Dendritic cell treated with granulocyte-macrophage colony-stimulating factor and Interleukin-4, amounts not matched to agents 40 ng/mL and 50 ng/mL, for 4 days (primary cell): Measurements from ENCODE around the gene ZNF652.
"Not testable (repeated sequence)": the region's sequence is repeated elsewhere in the genome, so short reads cannot be mapped to it uniquely, and the experiment has no call there.

Source experiments
- H3K27ac Mint-ChIP-seq: one replicate; pipeline ENCODE4 v1.8.0; 2022; ENCODE audit warnings: mild to moderate bottlenecking, mixed read lengths
- H3K27me3 Mint-ChIP-seq: one replicate; pipeline ENCODE4 v1.8.0; 2022; ENCODE audit warnings: mild to moderate bottlenecking, mixed read lengths
- H3K36me3 Mint-ChIP-seq: one replicate; pipeline ENCODE4 v1.8.0; 2022; ENCODE audit warnings: low read depth, mixed read lengths
- H3K4me1 Mint-ChIP-seq: one replicate; pipeline ENCODE4 v1.8.0; 2022; ENCODE audit warnings: low read depth, mixed read lengths
- H3K4me3 Mint-ChIP-seq: one replicate; pipeline ENCODE4 v1.8.0; 2022; ENCODE audit warnings: mild to moderate bottlenecking, moderate library complexity, mixed read lengths
- H3K9me3 Mint-ChIP-seq: one replicate; pipeline ENCODE4 v1.8.0; 2022; ENCODE audit warnings: mixed read lengths
- intact Hi-C: fragments of 100-400 bp; cut with micrococcal nuclease; formaldehyde crosslinking; loops from one replicate; pipeline ENCODE4 v1.15.0; 2022

The ZNF652 gene

GRCh38 chr17:49393491-49394255 is 31.6 kb upstream of the ZNF652 start:
- intact Hi-C loops: loop anchor here (1.0 to 2.0 kb wide), 2 partner anchors 78 to 213 kb away; no protein-coding TSS in a partner anchor
- no peaks in the 10 kb centered on the region for H3K27me3 Mint-ChIP-seq
- H3K4me1 Mint-ChIP-seq: peaks cover 64% of the 10 kb centered on the region
- no peaks in the 10 kb centered on the region for H3K9me3 Mint-ChIP-seq
- peak overlapping the region; percentile 86 for H3K27ac Mint-ChIP-seq
- no peaks in the 10 kb centered on the region for H3K36me3 Mint-ChIP-seq
- peak overlapping the region; percentile 42 for H3K4me3 Mint-ChIP-seq

- Mint-ChIP-seq H3K36me3 (no peaks in the 10 kb centered on the region), H3K27me3 (no peaks in the 10 kb centered on the region), H3K9me3 (no peaks in the 10 kb centered on the region), H3K4me1 (peaks cover 68% of the 10 kb centered on the region), H3K4me3 (peak overlapping the region; percentile 73), H3K27ac (peak overlapping the region; percentile 95)
- intact Hi-C loops: no loop called here
These were observed 28.7 kb upstream of the ZNF652 start for GRCh38 chr17:49390548-49391324.

- H3K27me3 Mint-ChIP-seq, H3K36me3 Mint-ChIP-seq, intact Hi-C loops, H3K9me3 Mint-ChIP-seq: not testable (repeated sequence)
- Mint-ChIP-seq H3K27ac (peak overlapping the region; percentile 95), H3K4me3 (peak overlapping the region; percentile 41), H3K4me1 (peaks cover 65% of the 10 kb centered on the region)
These were observed 27.7 kb upstream of the ZNF652 start for GRCh38 chr17:49389514-49390347.

GRCh38 chr17:49388692-49389513 is 26.9 kb upstream of the ZNF652 start:
- H3K36me3 Mint-ChIP-seq: no peaks in the 10 kb centered on the region
- peak overlapping the region; percentile 95 for H3K27ac Mint-ChIP-seq
- H3K9me3 Mint-ChIP-seq: no peaks in the 10 kb centered on the region
- intact Hi-C loops: no loop called here
- H3K4me1 Mint-ChIP-seq: peaks cover 56% of the 10 kb centered on the region
- H3K27me3 Mint-ChIP-seq: no peaks in the 10 kb centered on the region
- H3K4me3 Mint-ChIP-seq: no peak overlapping the region

- H3K4me3 Mint-ChIP-seq: no peak overlapping the region
- H3K27me3 Mint-ChIP-seq: no peaks in the 10 kb centered on the region
- peak overlapping the region; percentile 95 for H3K27ac Mint-ChIP-seq
- peaks cover 50% of the 10 kb centered on the region for H3K4me1 Mint-ChIP-seq
- H3K36me3 Mint-ChIP-seq: no peaks in the 10 kb centered on the region
- no peaks in the 10 kb centered on the region for H3K9me3 Mint-ChIP-seq
- intact Hi-C loops: no loop called here
These were observed 26.2 kb upstream of the ZNF652 start for GRCh38 chr17:49388290-49388640.

- Mint-ChIP-seq H3K36me3 (no peaks in the 10 kb centered on the region), H3K9me3 (no peaks in the 10 kb centered on the region), H3K27ac (peak overlapping the region; percentile 95), H3K27me3 (no peaks in the 10 kb centered on the region), H3K4me1 (peaks cover 49% of the 10 kb centered on the region), H3K4me3 (no peak overlapping the region)
- intact Hi-C loops: no loop called here
These were observed 25.6 kb upstream of the ZNF652 start for GRCh38 chr17:49387498-49388289.

GRCh38 chr17:49386373-49386772 is 24.3 kb upstream of the ZNF652 start:
- no peaks in the 10 kb centered on the region for H3K36me3 Mint-ChIP-seq
- peaks cover 47% of the 10 kb centered on the region for H3K4me1 Mint-ChIP-seq
- H3K9me3 Mint-ChIP-seq: no peaks in the 10 kb centered on the region
- intact Hi-C loops: no loop called here
- H3K4me3 Mint-ChIP-seq: no peak overlapping the region
- peak overlapping the region; percentile 95 for H3K27ac Mint-ChIP-seq
- H3K27me3 Mint-ChIP-seq: no peaks in the 10 kb centered on the region

- no peak overlapping the region for H3K4me3 Mint-ChIP-seq
- peaks cover 41% of the 10 kb centered on the region for H3K4me1 Mint-ChIP-seq
- H3K27me3 Mint-ChIP-seq: no peaks in the 10 kb centered on the region
- intact Hi-C loops: no loop called here
- H3K9me3 Mint-ChIP-seq: no peaks in the 10 kb centered on the region
- no peak overlapping the region for H3K27ac Mint-ChIP-seq
- H3K36me3 Mint-ChIP-seq: no peaks in the 10 kb centered on the region
These were observed 22.9 kb upstream of the ZNF652 start for GRCh38 chr17:49384951-49385350.

- intact Hi-C loops: no loop called here
- Mint-ChIP-seq H3K4me3 (no peak overlapping the region), H3K27ac (no peak overlapping the region), H3K4me1 (peaks cover 37% of the 10 kb centered on the region), H3K36me3 (no peaks in the 10 kb centered on the region), H3K27me3 (no peaks in the 10 kb centered on the region), H3K9me3 (no peaks in the 10 kb centered on the region)
These were observed 21.0 kb upstream of the ZNF652 start for GRCh38 chr17:49383060-49383459.

- H3K9me3 Mint-ChIP-seq: no peaks in the 10 kb centered on the region
- H3K27ac Mint-ChIP-seq: no peak overlapping the region
- H3K4me1 Mint-ChIP-seq: peaks cover 32% of the 10 kb centered on the region
- H3K4me3 Mint-ChIP-seq: no peak overlapping the region
- no peaks in the 10 kb centered on the region for H3K27me3 Mint-ChIP-seq
- no peaks in the 10 kb centered on the region for H3K36me3 Mint-ChIP-seq
- intact Hi-C loops: no loop called here
These were observed 20.5 kb upstream of the ZNF652 start for GRCh38 chr17:49382556-49382955.

- H3K27ac Mint-ChIP-seq: no peak overlapping the region
- intact Hi-C loops: no loop called here
- H3K9me3 Mint-ChIP-seq: no peaks in the 10 kb centered on the region
- no peaks in the 10 kb centered on the region for H3K27me3 Mint-ChIP-seq
- H3K4me3 Mint-ChIP-seq: no peak overlapping the region
- peaks cover 27% of the 10 kb centered on the region for H3K4me1 Mint-ChIP-seq
- H3K36me3 Mint-ChIP-seq: no peaks in the 10 kb centered on the region
These were observed 19.7 kb upstream of the ZNF652 start for GRCh38 chr17:49381793-49382192.

GRCh38 chr17:49381033-49381432 is 19.0 kb upstream of the ZNF652 start:
- Mint-ChIP-seq H3K4me3 (no peak overlapping the region), H3K27ac (no peak overlapping the region), H3K27me3 (no peaks in the 10 kb centered on the region), H3K36me3 (no peaks in the 10 kb centered on the region), H3K9me3 (no peaks in the 10 kb centered on the region), H3K4me1 (peaks cover 30% of the 10 kb centered on the region)
- intact Hi-C loops: no loop called here

GRCh38 chr17:49379926-49380325 is 17.9 kb upstream of the ZNF652 start:
- Mint-ChIP-seq H3K36me3 (no peaks in the 10 kb centered on the region), H3K4me1 (peaks cover 31% of the 10 kb centered on the region), H3K4me3 (no peak overlapping the region), H3K9me3 (no peaks in the 10 kb centered on the region), H3K27ac (no peak overlapping the region), H3K27me3 (no peaks in the 10 kb centered on the region)
- intact Hi-C loops: no loop called here
